ENCODE measurements around the gene HOXA4. TPM values are rescaled to one million over a fixed set of nuclear protein-coding genes. Genes with fewer than 3 reads are reported as not detected.
A peak's percentile ranks its signal among the peaks of the same experiment; 100 is the strongest.

HOXA4 gene
- total RNA-seq, 1 donor from 2014 or later = 2.1 TPM

DNA sequence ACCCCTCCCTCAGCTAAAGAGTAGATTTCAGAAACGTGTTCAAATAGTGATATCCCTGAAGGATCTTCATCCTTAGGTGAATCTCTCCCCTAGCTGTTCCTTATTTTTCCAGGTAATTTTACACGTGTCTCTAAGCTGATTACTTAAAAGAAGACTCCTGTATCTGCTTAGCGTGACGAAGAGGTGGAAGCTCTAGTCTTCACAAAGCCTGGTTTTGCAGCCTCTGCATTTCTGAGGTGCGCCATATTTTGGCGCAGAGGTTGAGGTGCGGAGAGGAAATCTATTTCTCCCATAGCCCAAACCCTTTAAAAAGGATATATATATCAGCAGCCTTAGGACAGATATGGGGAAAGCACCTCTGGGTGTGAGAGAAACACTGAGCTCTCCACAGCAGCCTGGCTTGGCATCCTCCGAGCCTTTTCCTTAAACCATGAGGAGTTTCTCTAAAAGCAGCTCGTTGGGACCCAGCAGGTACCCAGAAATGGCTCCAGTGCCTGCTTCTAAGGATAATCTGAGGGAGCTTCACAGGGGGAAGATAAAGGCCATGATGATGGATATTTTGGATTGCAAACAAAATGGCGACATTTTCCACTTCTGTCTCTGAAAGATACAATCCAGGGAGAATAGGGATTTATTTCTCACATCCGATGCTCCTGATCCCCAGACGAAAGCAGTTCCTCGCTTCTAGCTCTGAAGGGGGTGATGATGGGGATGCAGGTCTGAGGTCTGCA is 25.1 kb downstream of the HOXA4 start:
- TF ChIP-seq, protein P1, sequence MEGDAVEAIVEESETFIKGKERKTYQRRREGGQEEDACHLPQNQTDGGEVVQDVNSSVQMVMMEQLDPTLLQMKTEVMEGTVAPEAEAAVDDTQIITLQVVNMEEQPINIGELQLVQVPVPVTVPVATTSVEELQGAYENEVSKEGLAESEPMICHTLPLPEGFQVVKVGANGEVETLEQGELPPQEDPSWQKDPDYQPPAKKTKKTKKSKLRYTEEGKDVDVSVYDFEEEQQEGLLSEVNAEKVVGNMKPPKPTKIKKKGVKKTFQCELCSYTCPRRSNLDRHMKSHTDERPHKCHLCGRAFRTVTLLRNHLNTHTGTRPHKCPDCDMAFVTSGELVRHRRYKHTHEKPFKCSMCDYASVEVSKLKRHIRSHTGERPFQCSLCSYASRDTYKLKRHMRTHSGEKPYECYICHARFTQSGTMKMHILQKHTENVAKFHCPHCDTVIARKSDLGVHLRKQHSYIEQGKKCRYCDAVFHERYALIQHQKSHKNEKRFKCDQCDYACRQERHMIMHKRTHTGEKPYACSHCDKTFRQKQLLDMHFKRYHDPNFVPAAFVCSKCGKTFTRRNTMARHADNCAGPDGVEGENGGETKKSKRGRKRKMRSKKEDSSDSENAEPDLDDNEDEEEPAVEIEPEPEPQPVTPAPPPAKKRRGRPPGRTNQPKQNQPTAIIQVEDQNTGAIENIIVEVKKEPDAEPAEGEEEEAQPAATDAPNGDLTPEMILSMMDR (IDR thresholded peaks at IDR 0.05) = no peak
- no peaks in the 10 kb centered on the region for H3K27me3 ChIP-seq
- intact Hi-C loops (cut with DNase I) = loop anchor here (2.0 kb wide), 1 partner anchor 17 kb away; no protein-coding TSS in a partner anchor
- peaks cover 12 to 31% of the 10 kb centered on the region in 2 donors for H3K4me1 ChIP-seq
- no peak for DNase-seq (ENCODE audit: low spot score in 2 of 2)
- peak overlapping the region; percentile 46 to 79 for H3K4me3 ChIP-seq
- no peaks in the 10 kb centered on the region for H3K36me3 ChIP-seq
- no peaks in the 10 kb centered on the region for H3K9me3 ChIP-seq
- peak overlapping the region; percentile 89 to 97 for H3K27ac ChIP-seq

DNA sequence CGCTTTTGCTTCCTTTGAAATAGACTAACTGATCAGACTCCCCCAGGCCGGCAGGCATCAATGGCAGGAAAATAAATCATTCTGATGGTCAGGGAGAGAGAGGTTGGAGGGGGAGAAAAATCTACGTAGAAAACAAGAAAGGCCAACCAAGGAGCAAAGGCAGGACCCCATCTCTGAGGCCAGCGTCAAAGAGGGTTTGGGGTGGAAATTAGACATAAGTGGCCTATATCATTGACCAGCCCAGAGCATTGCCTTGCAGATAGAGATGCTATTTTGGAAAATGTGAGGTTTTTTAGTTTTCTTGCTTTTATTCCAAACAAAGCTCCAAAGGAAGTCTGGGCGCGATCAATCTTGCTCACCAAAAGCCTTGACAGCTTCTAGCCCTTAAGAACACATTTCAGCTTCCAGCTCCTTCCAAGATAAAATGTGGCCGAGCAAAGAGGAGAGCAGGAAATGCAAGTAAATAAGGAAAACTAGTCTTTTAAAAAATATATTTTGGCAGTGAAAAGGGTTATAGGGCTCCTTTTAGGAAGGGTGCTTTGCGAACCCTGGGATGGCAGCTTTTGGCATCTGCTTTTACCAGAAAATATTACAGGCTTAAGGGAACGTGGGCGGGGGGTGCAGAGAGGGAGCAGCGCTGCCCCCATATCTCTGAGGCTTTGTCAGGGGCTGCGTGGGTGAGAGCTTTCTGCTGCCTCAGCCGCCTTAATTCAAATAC is 26.1 kb downstream of the HOXA4 start:
- Histone ChIP-seq H3K4me3 (peak overlapping the region; percentile 68 to 79), H3K27me3 (no peaks in the 10 kb centered on the region), H3K27ac (peak overlapping the region; percentile 89 to 97), H3K9me3 (no peaks in the 10 kb centered on the region), H3K36me3 (no peaks in the 10 kb centered on the region), H3K4me1 (peaks cover 8 to 32% of the 10 kb centered on the region in 2 donors)
- DNase-seq (ENCODE audit: low spot score in 2 of 2) = peak in 1 of 2 donors; percentile 61
- TF ChIP-seq, protein P1 (IDR thresholded peaks at IDR 0.05) = no peak
- intact Hi-C loops (cut with DNase I) = loop anchor here (2.0 to 5.0 kb wide), 2 partner anchors 18 to 1352 kb away; no protein-coding TSS in a partner anchor

DNA sequence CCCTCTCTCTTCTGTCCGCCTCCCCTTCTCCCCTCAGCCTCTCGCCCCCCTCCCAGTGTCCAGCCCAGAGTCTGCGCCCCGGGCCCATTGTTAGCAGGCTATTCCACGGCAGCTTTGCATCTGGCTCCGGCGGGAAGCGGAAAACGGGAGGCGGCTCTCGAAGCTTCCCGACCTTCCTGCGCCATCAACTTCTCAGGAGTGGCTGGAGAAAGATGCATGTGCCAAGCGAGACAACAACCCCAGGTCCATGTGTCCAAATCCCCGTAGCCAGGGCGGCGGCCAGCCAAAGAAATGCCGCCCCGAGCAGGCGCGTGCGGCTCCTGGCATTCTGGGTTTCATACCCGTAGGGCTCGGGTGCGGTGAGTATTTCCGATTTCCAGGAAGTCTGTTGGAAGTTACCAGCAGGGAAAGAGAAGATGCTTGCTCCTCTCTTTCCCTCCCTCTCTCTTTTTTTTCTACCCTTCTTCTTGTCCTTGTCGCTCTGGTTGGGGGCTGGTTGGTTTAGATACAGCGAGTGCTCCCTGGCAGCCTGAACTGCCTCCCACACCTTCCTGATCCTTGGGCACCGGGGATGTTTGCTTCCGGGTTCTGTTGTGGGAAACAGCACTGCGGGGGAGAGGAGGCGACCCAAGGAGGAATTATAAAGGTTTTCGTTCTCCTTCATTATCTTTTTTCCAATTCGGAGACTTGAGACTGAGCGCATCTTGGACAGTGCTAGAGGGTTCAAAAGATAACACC is 26.9 kb downstream of the HOXA4 start:
- Histone ChIP-seq H3K4me1 (peaks cover 4 to 27% of the 10 kb centered on the region in 2 donors), H3K4me3 (peak overlapping the region; percentile 68 to 79), H3K9me3 (no peaks in the 10 kb centered on the region), H3K27me3 (no peaks in the 10 kb centered on the region), H3K36me3 (no peaks in the 10 kb centered on the region), H3K27ac (peak overlapping the region; percentile 89 to 97)
- DNase-seq (ENCODE audit: low spot score in 2 of 2) = peak in 1 of 2 donors; percentile 71
- intact Hi-C loops (cut with DNase I) = loop anchor here (2.0 to 5.0 kb wide), 2 partner anchors 19 to 1351 kb away; no protein-coding TSS in a partner anchor
- TF ChIP-seq, protein P1 (IDR thresholded peaks at IDR 0.05) = no peak

DNA sequence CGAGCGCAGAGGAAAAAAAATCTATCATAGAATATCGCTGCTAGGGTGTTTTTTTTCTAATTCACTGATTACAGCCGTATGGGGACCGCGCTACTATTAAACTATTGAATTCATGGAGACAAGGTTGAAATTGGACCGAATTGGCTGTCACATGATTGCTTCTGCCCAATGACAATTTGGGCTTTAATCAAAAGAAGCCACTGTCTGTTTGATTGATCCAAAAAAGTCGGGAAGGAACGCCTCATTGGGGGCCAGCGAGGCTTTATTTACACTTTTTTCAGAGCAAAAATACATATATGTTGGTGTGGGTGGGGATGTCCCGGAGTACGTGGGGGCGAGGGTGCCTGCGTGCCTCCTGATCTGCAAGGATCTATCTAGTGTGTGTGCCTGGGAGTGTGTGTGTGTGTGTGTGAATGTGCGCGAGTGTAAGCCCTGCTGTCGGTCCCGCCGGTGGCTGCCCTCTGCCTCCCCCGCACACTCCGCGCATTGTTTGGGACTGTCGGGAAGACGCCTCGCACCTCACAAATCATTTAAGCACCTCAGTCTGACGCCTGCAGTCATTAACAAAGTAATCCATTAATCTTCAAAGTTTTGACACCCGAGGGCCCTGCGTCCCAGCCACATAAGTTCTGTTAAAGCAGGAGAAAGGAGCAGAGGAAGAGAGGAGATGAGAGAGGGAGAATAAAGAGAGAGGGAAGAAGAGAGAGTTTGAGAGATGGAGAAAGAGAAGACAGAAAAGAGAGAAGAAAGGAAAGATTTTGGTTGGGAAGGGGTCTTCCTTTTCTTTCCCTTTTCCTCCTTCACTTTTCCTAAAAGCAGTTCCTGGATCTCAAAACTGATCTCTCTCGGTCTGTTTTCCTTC is 27.7 kb downstream of the HOXA4 start, which contains the start of gene HOXA2:
HOXA2 (minus strand) TSS at position 103 of the 862 bp plus-strand sequence. CDS start 183 bp downstream, outside the sequence.
- DNase-seq (ENCODE audit: low spot score in 2 of 2) = peak in 1 of 2 donors; percentile 85
- intact Hi-C loops (cut with DNase I) = loop anchor here (5.0 kb wide), 1 partner anchor 1351 kb away; no protein-coding TSS in a partner anchor
- Histone ChIP-seq H3K27me3 (no peaks in the 10 kb centered on the region), H3K9me3 (no peaks in the 10 kb centered on the region), H3K27ac (peak within 1 kb of the TSS; percentile 89 to 97), H3K36me3 (no peaks in the 10 kb centered on the region), H3K4me1 (peaks cover 4 to 27% of the 10 kb centered on the region in 2 donors), H3K4me3 (peak within 1 kb of the TSS; percentile 68 to 79)
- TF ChIP-seq, protein P1 (IDR thresholded peaks at IDR 0.05) = no peak
